OCI-LY3 (cell line): ENCODE results near the gene ITK.

Source experiments
- CTCF ChIP-seq: fragments of 200-600, 300-600 bp; sonication (generic); IDR thresholded peaks from 2 replicates; pipeline ENCODE4 v1.5.1; 2014; ENCODE audit warnings: antibody characterized with exemption, low read length, low read depth
- EZH2phosphoT487 ChIP-seq: fragments of 200-600 bp; shearing (Covaris generic); IDR thresholded peaks from 2 replicates; pipeline ENCODE4 v1.6.1; 2018; ENCODE audit warnings: antibody characterized with exemption, mixed run types, low read depth

GRCh38 chr5:157150995-157151394, 29.6 kb upstream of the ITK start:
- TF ChIP-seq CTCF, result no peak
- TF ChIP-seq EZH2phosphoT487, result no peak
